SK-N-SH treated with all-trans-retinoic acid at 6 μM for 48 hours (cell line): Measurements from ENCODE around the gene SUGT1.

ENCODE experiments used
- ATAC-seq: fragments of 200-7000 bp; cut with Tn5 transposase; 3 replicates; pipeline ENCODE4 v1.9.1; 2020; ENCODE audit warnings: mild to moderate bottlenecking, moderate library complexity
- ARNTL ChIP-seq: fragments of 450-650 bp; formaldehyde crosslinking; IDR thresholded peaks from 2 replicates; pipeline ENCODE4 v1.5.0; 2020; ENCODE audit warnings: low read depth, mild to moderate bottlenecking, moderate library complexity, borderline replicate concordance
- BACH2 ChIP-seq: fragments of 250-450 bp; sonication (Bioruptor Pico); IDR thresholded peaks from 2 replicates; pipeline ENCODE4 v1.9.0; 2021; ENCODE audit warnings: mild to moderate bottlenecking, borderline replicate concordance
- CSDC2 ChIP-seq: fragments of 250-450 bp; sonication (Bioruptor Pico); IDR thresholded peaks from 2 replicates; pipeline ENCODE4 v1.5.0; 2020; ENCODE audit warnings: mild to moderate bottlenecking, moderate library complexity
- ESRRG ChIP-seq: fragments of 250-450 bp; sonication (Bioruptor Pico); IDR thresholded peaks from 2 replicates; pipeline ENCODE4 v1.6.1; 2021; ENCODE audit warnings: mild to moderate bottlenecking
- GLIS3 ChIP-seq: fragments of 250-450 bp; sonication (Bioruptor Pico); IDR thresholded peaks from 2 replicates; pipeline ENCODE4 v1.5.0; 2020; ENCODE audit warnings: mild to moderate bottlenecking, moderate library complexity
- ISL1 ChIP-seq: fragments of 250-450 bp; sonication (Bioruptor Pico); IDR thresholded peaks from 2 replicates; pipeline ENCODE4 v2.1.2; 2022; ENCODE audit warnings: mild to moderate bottlenecking, moderate library complexity
- OSR1 ChIP-seq: fragments of 250-450 bp; sonication (Bioruptor Pico); IDR thresholded peaks from 2 replicates; pipeline ENCODE4 v1.8.0; 2022; ENCODE audit warnings: moderate library complexity, mild to moderate bottlenecking, inconsistent platforms
- PATZ1 ChIP-seq: fragments of 250-450 bp; sonication (Bioruptor Pico); IDR thresholded peaks from 2 replicates; pipeline ENCODE4 v1.8.0; 2020; ENCODE audit warnings: mild to moderate bottlenecking, moderate library complexity, borderline replicate concordance
- POU6F1 ChIP-seq: fragments of 250-450 bp; sonication (Bioruptor Pico); IDR thresholded peaks from 2 replicates; pipeline ENCODE4 v1.8.0; 2021; ENCODE audit warnings: low read depth, mild to moderate bottlenecking, moderate library complexity, borderline replicate concordance
- PPARA ChIP-seq: fragments of 250-450 bp; sonication (Bioruptor Pico); IDR thresholded peaks from 2 replicates; pipeline ENCODE4 v1.5.0; 2020; ENCODE audit warnings: mild to moderate bottlenecking, borderline replicate concordance
- RARB ChIP-seq: fragments of 250-450 bp; sonication (Bioruptor Pico); IDR thresholded peaks from 2 replicates; pipeline ENCODE4 v1.8.0; 2021; ENCODE audit warnings: mild to moderate bottlenecking, moderate library complexity
- SNAI2 ChIP-seq: fragments of 250-450 bp; sonication (Bioruptor Pico); IDR thresholded peaks from 2 replicates; pipeline ENCODE4 v1.5.0; 2020; ENCODE audit warnings: mild to moderate bottlenecking, moderate library complexity
- TCF4 ChIP-seq: fragments of 250-450 bp; sonication (Bioruptor Pico); IDR thresholded peaks from 2 replicates; pipeline ENCODE4 v1.8.0; 2021; ENCODE audit warnings: mild to moderate bottlenecking, moderate library complexity, borderline replicate concordance
- TSHZ2 ChIP-seq: fragments of 250-450 bp; sonication (Bioruptor Pico); IDR thresholded peaks from 2 replicates; pipeline ENCODE4 v1.5.0; 2020; ENCODE audit warnings: mild to moderate bottlenecking, moderate library complexity
- ZFP3 ChIP-seq: fragments of 250-450 bp; sonication (Bioruptor Pico); IDR thresholded peaks from 2 replicates; pipeline ENCODE4 v1.5.0; 2020; ENCODE audit warnings: mild to moderate bottlenecking, moderate library complexity
- ZFP30 ChIP-seq: fragments of 450-650 bp; formaldehyde crosslinking; IDR thresholded peaks from 2 replicates; pipeline ENCODE4 v1.5.0; 2022; ENCODE audit warnings: mild to moderate bottlenecking, moderate library complexity
- ZNF70 ChIP-seq: fragments of 450-650 bp; formaldehyde crosslinking; IDR thresholded peaks from 2 replicates; pipeline ENCODE4 v1.5.0; 2020; ENCODE audit warnings: mild to moderate bottlenecking, moderate library complexity
- ZNF8 ChIP-seq: fragments of 450-650 bp; formaldehyde crosslinking; IDR thresholded peaks from 2 replicates; pipeline ENCODE4 v1.5.0; 2020; ENCODE audit warnings: mild to moderate bottlenecking, moderate library complexity
- TF ChIP-seq, protein P1 (sequence below): fragments of 250-450 bp; sonication (Bioruptor Pico); IDR thresholded peaks from 2 replicates; pipeline ENCODE4 v1.5.1; 2021; ENCODE audit warnings: mild to moderate bottlenecking, moderate library complexity
- TF ChIP-seq, protein P2 (sequence below): fragments of 250-450 bp; sonication (Bioruptor Pico); IDR thresholded peaks from 2 replicates; pipeline ENCODE4 v1.5.1; 2020; ENCODE audit warnings: low read depth, mild to moderate bottlenecking, moderate library complexity

SUGT1 gene

DNA sequence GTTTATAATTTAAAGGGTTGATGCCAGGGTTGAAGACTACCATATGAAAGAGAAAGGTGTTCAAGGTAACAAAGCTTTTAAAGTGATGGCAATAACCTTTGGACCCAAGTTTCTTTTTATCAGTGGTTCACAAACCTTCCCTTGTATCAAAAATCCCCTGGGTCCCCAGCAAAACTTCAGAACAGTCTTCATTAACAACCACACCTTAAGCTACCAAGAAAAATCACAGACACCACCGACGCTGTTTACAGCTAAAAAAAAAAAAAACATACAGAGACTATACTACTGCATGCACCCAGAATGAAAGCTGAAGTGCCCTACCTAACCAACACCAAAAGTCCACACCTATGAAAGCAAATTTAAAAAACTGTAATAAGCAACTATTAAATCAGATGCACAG lies 73.6 kb downstream of the SUGT1 start (continued):
- TF ChIP-seq POU6F1 (no peak), ZNF8 (CRISPR knock-in tag) (no peak), SNAI2 (CRISPR knock-in tag) (no peak), ZFP3 (CRISPR knock-in tag) (no peak), BACH2 (CRISPR knock-in tag) (no peak), OSR1 (CRISPR knock-in tag) (no peak), RARB (no peak), CSDC2 (CRISPR knock-in tag) (no peak), GLIS3 (CRISPR knock-in tag) (no peak), PPARA (no peak)
- TF ChIP-seq, protein P1, sequence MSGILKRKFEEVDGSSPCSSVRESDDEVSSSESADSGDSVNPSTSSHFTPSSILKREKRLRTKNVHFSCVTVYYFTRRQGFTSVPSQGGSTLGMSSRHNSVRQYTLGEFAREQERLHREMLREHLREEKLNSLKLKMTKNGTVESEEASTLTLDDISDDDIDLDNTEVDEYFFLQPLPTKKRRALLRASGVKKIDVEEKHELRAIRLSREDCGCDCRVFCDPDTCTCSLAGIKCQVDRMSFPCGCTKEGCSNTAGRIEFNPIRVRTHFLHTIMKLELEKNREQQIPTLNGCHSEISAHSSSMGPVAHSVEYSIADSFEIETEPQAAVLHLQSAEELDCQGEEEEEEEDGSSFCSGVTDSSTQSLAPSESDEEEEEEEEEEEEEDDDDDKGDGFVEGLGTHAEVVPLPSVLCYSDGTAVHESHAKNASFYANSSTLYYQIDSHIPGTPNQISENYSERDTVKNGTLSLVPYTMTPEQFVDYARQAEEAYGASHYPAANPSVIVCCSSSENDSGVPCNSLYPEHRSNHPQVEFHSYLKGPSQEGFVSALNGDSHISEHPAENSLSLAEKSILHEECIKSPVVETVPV (CRISPR knock-in tag): no peak

DNA sequence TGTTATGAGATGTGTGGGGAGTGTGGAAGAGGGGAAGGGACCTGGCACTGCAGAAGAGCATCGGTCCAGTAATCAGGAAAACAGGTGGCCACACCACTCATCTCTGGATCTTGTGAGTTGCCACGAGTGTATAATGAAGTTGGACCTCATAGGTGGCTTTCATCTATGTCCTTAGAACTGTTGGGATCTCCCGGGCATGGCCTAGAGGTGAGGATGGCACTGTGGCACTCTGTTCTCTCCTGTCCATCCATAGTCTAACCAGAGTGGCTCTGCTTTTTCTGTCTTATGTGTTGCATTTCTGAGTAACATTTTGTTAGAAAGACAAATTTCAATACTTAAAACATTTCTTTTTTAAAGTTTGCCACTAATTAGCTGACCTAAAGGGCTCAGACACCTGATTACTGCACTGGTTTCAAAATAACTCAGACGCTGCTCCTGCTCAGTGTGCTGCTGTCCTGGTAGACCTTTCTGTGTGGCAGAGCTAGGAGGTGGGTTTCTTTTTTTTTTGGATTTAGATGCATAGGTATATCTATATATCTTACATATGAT lies 81.5 kb downstream of the SUGT1 start:
- TF ChIP-seq ZNF70 (CRISPR knock-in tag): no peak
- no peak for TF ChIP-seq ZFP30
- TF ChIP-seq, protein P1 (CRISPR knock-in tag): no peak
- no peak for TF ChIP-seq PATZ1 (CRISPR knock-in tag)
- no peak for TF ChIP-seq TCF4 (CRISPR knock-in tag)
- TF ChIP-seq ARNTL (CRISPR knock-in tag): no peak
- TF ChIP-seq ISL1: no peak
- TF ChIP-seq PPARA: no peak
- no peak for TF ChIP-seq RARB
- TF ChIP-seq ZFP3 (CRISPR knock-in tag): no peak
- no peak for TF ChIP-seq ESRRG
- no peak for TF ChIP-seq ZNF8 (CRISPR knock-in tag)
- TF ChIP-seq POU6F1: no peak
- TF ChIP-seq GLIS3 (CRISPR knock-in tag): no peak
- TF ChIP-seq, all 23 proteins: peak for 0

GRCh38 chr13:52736891-52737290 lies 84.3 kb downstream of the SUGT1 start:
- TF ChIP-seq BACH2 (CRISPR knock-in tag) (no peak), RARB (no peak), TSHZ2 (CRISPR knock-in tag) (no peak), ZFP3 (CRISPR knock-in tag) (no peak), ZNF70 (CRISPR knock-in tag) (no peak), TCF4 (CRISPR knock-in tag) (no peak), SNAI2 (CRISPR knock-in tag) (no peak), CSDC2 (CRISPR knock-in tag) (no peak), ZFP30 (no peak)
- TF ChIP-seq, protein P2, sequence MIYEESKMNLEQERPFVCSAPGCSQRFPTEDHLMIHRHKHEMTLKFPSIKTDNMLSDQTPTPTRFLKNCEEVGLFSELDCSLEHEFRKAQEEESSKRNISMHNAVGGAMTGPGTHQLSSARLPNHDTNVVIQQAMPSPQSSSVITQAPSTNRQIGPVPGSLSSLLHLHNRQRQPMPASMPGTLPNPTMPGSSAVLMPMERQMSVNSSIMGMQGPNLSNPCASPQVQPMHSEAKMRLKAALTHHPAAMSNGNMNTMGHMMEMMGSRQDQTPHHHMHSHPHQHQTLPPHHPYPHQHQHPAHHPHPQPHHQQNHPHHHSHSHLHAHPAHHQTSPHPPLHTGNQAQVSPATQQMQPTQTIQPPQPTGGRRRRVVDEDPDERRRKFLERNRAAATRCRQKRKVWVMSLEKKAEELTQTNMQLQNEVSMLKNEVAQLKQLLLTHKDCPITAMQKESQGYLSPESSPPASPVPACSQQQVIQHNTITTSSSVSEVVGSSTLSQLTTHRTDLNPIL (CRISPR knock-in tag): no peak
- TF ChIP-seq, all 23 proteins: peak for 0
- no peak for ATAC-seq

More for the DNA sequence above, 81.5 kb downstream of the SUGT1 start:
- no peak for ATAC-seq
